ENCODE results near the gene ERGIC1. TPM values are rescaled to one million over a fixed set of nuclear protein-coding genes. Genes with fewer than 3 reads are reported as not detected.

Gene ERGIC1
- total and polyA plus RNA-seq, 2 of the 8 experiments (the other 6 are each of a cell fraction or from before 2014, with no cell fraction given), result 95.3 to 106 TPM

DNA sequence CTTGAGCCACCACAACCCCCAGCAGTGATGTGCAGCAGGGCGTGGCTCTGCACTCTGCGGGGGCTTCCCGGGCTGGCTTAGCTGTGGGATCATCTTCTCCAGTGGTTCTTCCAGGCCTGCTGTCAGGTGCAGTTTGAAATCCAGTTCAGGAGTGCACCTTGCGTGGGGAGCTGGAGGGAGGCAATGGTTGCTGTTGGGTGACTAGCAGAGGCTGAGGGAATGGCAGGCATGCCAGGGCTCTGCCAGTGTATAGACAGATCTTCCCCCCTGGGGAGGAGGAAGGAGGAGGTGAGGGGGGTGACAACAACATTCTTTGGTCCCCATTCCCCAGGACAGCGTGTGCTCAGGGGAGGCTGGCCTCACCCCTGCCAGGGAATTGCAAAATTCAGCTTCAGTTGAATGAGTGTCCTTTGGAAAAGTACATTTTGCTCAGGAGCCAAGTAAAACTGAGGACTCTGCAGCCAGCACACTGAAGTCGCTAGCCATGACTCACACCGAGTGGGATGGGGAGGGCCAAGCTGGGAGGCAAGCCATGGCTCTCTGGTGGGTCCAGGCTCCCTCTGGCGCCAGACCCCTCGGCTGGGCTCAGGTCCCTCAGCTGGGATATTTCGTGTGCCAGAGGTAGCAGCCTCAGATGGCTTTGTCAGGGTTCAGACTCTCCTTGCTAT, 35.0 kb downstream of the ERGIC1 start (continued):
- no peak for TF ChIP-seq SIN3A (conservative IDR thresholded peaks at IDR 0.05 in 1 of 2, IDR thresholded peaks at IDR 0.05 in 1 of 2; ENCODE audit: low read depth in 1 of 2, low read length in 2 of 2)
- TF ChIP-seq CREB1 (IDR thresholded peaks at IDR 0.05), result no peak
- TF ChIP-seq RAD21 (IDR thresholded peaks at IDR 0.05 in 1 of 2, conservative IDR thresholded peaks at IDR 0.05 in 1 of 2; ENCODE audit: low read depth in 2 of 2, low read length in 2 of 2), result no peak
